Inflammatory macrophage treated with lipopolysaccharide for 1 hour (primary cell): ENCODE measurements around the gene DNAH3.
"Not testable (repeated sequence)": the region's sequence is repeated elsewhere in the genome, so short reads cannot be mapped to it uniquely, and the experiment has no call there.

Experiments used
- DNase-seq, 2 donors: peaks; one replicate each; pipeline ENCODE4 v3.0.0-alpha.2; 2020 to 2022

DNAH3 gene

GRCh38 chr16:21063314-21063713 is 87.3 kb downstream of the DNAH3 start:
- DNase-seq = not testable (repeated sequence)

- no peak for DNase-seq
These were observed 90.6 kb downstream of the DNAH3 start for GRCh38 chr16:21060027-21060510.

DNA sequence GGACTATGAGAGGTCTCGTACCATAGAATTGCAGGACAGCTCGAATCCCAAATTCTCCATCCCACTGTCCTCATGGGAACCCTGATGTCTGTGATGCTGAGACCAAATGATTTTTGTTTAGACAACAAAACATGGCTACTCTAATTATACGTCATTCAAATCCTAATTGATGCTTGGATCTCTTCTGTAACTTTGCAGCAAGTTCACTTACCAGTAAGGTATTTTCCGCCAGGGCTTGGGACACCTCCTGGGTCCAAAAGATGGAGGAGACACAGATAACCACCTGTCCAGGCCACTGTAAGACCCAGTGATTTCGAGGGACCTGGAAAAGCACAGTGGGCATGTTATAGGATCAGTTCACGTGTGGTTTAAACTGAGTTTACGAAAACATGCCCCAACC is 92.8 kb downstream of the DNAH3 start:
- no peak for DNase-seq

- no peak for DNase-seq
These were observed 94.2 kb downstream of the DNAH3 start for GRCh38 chr16:21056396-21056795.

- DNase-seq = not testable (repeated sequence)
These were observed 94.9 kb downstream of the DNAH3 start for GRCh38 chr16:21055738-21056137.

DNA sequence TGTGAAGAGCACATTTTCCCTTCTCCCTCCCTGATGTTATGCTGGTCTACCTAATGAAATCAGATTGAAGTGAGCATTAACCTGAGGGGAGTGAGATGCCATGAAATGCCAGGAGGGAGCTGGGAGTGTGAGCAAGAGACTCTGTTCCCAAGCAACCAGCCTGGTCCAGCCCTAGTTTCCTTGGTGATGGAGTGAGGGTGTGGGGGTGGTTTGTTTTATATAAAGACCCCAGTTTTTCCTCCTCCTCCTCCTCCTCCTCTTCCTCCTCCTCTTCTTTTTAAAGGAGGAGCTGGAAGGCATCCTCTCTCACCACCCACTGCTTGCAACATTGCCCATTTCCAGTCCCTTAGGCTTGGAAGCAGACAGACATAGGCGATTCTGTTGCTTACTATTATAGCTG is 97.1 kb downstream of the DNAH3 start:
- DNase-seq = no peak

DNA sequence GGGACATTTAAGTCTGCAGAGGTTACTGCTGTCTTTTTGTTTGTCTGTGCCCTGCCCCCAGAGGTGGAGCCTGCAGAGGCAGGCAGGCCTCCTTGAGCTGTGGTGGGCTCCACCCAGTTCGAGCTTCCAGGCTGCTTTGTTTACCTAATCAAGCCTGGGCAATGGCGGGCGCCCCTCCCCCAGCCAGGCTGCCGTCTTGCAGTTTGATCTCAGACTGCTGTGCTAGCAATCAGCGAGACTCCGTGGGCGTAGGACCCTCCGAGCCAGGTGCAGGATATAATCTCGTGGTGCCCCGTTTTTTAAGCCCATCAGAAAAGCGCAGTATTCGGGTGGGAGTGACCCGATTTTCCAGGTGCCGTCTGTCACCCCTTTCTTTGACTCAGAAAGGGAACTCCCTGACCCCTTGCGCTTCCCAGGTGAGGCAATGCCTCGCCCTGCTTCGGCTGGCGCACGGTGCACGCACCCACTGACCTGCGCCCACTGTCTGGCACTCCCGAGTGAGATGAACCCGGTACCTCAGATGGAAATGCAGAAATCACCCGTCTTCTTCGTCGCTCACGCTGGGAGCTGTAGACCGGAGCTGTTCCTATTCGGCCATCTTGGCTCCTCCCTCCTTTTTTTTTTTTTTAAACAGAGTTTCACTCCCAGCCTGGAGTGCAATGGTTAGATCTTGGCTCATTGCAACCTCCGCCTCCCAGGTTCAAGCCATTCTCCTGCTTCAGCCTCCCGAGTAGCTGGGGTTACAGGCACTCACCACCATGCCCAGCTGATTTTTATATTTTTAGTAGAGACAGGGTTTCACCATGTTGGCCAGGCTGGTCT is 102.3 kb downstream of the DNAH3 start:
- not testable (repeated sequence) for DNase-seq

DNA sequence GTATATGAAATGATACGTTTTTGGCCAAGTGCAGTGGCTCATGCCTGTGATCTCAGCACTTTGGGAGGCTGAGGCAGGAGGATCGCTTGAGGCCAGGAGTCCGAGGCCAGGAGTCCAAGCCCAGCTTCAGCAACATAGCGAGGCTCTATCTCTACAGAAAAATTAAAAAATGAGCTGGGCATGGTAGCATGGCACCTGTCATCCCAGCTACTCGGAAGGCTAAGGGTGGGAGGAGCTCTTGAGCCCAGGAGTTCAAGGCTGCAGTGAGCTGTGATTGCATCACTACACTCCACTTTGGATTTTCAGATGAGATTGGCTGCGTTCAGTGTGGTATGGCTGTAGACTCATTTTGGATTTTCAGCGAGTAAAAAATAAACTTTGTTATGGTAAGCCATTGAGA is 112.4 kb downstream of the DNAH3 start:
- DNase-seq = no peak

GRCh38 chr16:21037736-21038135 is 112.9 kb downstream of the DNAH3 start:
- no peak for DNase-seq

- DNase-seq = no peak
These were observed 113.5 kb downstream of the DNAH3 start for GRCh38 chr16:21037168-21037567.

GRCh38 chr16:21036471-21036870 is 114.2 kb downstream of the DNAH3 start:
- no peak for DNase-seq

DNA sequence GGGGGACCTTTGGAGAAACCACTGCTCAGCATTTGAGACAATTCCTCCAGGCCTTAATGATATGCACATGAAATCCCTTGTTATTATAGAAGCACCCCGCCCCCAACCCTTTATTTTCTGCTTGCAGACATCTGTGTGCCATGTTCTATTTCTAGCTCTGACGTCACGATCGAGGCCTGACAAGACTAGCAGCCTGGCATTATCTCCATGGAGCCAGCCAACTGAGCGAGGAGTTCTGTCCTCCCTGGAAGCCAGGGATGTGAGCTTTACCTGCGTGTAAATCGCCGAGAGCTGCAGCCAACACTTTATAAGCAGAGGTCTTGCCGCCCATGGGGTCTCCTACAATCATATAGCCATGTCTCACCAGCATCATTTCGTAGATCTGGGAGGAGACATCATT is 116.9 kb downstream of the DNAH3 start:
- DNase-seq = no peak

GRCh38 chr16:21033264-21033663 is 117.4 kb downstream of the DNAH3 start:
- no peak for DNase-seq

- no peak for DNase-seq
These were observed 121.9 kb downstream of the DNAH3 start for GRCh38 chr16:21028728-21029127.

- no peak for DNase-seq
These were observed 123.8 kb downstream of the DNAH3 start for GRCh38 chr16:21026846-21027245.

GRCh38 chr16:21023509-21024202 is 127.0 kb downstream of the DNAH3 start:
- no peak for DNase-seq

- no peak for DNase-seq
These were observed 129.3 kb downstream of the DNAH3 start for GRCh38 chr16:21021316-21021715.

GRCh38 chr16:21009815-21010214 is 140.8 kb downstream of the DNAH3 start:
- no peak for DNase-seq

DNA sequence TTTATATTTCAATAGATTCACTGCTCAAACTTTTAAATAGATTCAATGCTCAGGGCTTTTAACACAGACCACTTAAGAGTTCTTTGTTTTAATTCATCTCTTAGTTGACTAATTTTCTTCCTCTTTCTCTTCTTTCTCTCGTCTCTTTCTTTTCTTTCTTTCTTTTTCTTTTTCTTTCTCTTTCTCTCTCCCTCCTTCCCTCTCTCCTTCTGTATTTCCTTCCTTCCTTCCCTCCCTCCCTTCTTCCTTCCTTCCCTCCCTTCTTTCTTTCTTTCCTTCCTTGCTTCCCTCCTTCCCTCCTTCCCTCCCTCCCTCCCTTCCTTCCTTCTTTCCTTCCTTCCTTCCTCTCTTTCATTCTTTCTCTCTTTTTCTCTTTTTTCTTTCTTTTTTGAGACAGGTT is 145.6 kb downstream of the DNAH3 start:
- DNase-seq = no peak

- DNase-seq = peak; percentile 18 to 55
These were observed 149.4 kb downstream of the DNAH3 start for GRCh38 chr16:21001262-21001661.

DNA sequence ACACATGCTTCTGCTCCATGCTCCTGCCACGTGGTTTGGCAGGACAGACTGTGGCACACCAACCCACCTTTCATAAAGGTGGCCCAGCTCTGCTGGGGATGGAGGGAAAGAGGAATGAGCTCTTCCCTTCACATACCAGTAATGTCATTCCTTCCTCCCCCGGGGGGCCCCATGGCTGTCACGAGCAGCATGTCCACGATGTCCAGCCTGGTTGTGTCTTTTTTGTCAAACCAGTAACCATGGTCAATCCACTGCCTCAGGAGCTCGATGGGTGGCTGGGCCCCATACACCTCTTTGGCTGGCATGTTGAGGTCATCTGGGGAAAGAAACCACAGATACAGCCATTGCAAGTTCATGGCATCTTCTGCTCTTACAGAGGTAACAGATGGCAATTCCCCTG is 153.5 kb downstream of the DNAH3 start:
- DNase-seq = no peak

GRCh38 chr16:20995711-20996110 is 154.9 kb downstream of the DNAH3 start:
- no peak for DNase-seq

DNA sequence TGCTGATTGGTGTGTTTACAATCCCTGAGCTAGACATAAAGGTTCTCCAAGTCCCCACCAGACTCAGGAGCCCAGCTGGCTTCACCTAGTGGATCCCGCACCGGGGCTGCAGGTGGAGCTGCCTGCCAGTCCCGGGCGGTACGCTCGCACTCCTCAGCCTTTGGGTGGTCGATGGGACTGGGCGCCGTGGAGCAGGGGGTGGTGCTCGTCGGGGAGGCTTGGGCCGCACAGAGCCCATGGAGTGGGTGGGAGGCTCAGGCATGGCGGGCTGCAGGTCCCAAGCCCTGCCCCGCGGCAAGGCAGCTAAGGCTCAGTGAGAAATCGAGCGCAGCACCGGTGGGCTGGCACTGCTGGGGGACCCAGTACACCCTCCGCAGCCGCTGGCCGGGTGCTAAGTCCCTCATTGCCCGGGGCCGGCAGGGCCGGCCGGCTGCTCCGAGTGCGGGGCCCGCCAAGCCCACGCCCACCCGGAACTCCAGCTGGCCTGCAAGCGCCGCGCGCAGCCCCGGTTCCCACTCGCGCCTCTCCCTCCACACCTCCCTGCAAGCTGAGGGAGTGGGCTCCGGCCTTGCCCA is 161.1 kb downstream of the DNAH3 start:
- not testable (repeated sequence) for DNase-seq

DNA sequence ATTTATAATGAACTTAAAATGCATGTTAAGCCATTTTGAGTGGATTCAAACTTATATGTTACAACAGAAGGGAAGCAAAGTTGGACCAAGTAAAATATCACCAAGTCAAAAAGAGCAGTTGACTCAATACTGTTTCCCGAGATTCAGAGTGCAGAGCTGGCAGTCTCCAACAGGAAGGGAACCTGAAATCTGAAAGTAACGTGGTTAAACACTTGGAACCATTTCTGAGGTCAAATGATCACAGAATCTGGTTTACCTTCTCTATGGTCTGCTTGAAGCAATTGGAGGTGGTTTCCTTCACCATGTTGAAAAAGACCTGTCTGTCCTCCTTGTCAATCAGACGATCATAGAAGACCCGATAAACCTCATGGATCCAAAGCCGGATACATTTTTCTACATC is 163.6 kb downstream of the DNAH3 start:
- DNase-seq = no peak
